Measurements from ENCODE around the gene TREML2.

DNA sequence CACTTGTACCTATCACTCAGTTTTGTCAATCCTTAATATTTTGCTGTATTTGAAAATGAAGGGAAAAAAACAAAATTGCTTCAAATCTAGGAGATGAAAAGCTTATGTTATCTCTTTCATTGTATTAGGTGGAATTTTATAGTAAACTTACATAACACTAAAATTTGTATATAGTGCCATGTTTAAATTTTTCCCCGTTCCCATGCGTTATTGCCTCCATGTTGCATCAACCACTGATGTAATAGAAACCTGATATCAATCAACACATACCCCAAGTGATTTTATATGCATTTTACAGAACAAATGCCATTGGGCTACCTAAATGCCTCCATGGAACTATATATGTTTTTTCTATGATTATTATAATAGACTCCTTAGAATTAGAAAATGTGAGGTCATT is 23.3 kb downstream of the TREML2 start:
- TF ChIP-seq POLR2A (IDR thresholded peaks at IDR 0.05): no peak
- TF ChIP-seq, protein P1, sequence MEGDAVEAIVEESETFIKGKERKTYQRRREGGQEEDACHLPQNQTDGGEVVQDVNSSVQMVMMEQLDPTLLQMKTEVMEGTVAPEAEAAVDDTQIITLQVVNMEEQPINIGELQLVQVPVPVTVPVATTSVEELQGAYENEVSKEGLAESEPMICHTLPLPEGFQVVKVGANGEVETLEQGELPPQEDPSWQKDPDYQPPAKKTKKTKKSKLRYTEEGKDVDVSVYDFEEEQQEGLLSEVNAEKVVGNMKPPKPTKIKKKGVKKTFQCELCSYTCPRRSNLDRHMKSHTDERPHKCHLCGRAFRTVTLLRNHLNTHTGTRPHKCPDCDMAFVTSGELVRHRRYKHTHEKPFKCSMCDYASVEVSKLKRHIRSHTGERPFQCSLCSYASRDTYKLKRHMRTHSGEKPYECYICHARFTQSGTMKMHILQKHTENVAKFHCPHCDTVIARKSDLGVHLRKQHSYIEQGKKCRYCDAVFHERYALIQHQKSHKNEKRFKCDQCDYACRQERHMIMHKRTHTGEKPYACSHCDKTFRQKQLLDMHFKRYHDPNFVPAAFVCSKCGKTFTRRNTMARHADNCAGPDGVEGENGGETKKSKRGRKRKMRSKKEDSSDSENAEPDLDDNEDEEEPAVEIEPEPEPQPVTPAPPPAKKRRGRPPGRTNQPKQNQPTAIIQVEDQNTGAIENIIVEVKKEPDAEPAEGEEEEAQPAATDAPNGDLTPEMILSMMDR (IDR thresholded peaks at IDR 0.05): no peak

Data from heart left ventricle (tissue), 13 donors.